Neural cell (in vitro differentiated cells): ENCODE data around the gene KATNIP.

ENCODE experiments used
- CTCF ChIP-seq: fragments of 450-650 bp; IDR thresholded peaks from 2 replicates; pipeline ENCODE4 v1.5.1; 2014; ENCODE audit warnings: antibody characterized with exemption, mild to moderate bottlenecking, moderate library complexity; ENCODE audit not compliant: poor library complexity, severe bottlenecking
- POLR2AphosphoS5 ChIP-seq: IDR thresholded peaks from 2 replicates; pipeline ENCODE4 v1.6.1; 2012
- SMC3 ChIP-seq: fragments of 450-650 bp; conservative IDR thresholded peaks from 2 replicates; pipeline ENCODE4 v1.6.1; 2014; ENCODE audit warnings: antibody characterized with exemption, mild to moderate bottlenecking, moderate library complexity; ENCODE audit not compliant: poor library complexity

GRCh38 chr16:27508476-27508875, 41.5 kb upstream of the KATNIP start:
- TF ChIP-seq POLR2AphosphoS5 (no peak), CTCF (no peak), SMC3 (no peak)
